GM12875 (cell line): Measurements from ENCODE around the gene OR2AT4.
"Not testable (repeated sequence)": the region's sequence is repeated elsewhere in the genome, so short reads cannot be mapped to it uniquely, and the experiment has no call there.

Source experiments
- H3K4me3 ChIP-seq: one replicate; pipeline ENCODE4 v1.5.1; 2011; ENCODE audit warnings: low read depth, low read length, control low read depth
- TF ChIP-seq, protein P1 (sequence below): IDR thresholded peaks from 2 replicates; pipeline ENCODE4 v1.5.1; 2011; ENCODE audit warnings: low read depth, mild to moderate bottlenecking, control low read depth, inconsistent platforms, low read length, moderate library complexity, borderline replicate concordance; ENCODE audit not compliant: insufficient read depth

Gene OR2AT4

DNA sequence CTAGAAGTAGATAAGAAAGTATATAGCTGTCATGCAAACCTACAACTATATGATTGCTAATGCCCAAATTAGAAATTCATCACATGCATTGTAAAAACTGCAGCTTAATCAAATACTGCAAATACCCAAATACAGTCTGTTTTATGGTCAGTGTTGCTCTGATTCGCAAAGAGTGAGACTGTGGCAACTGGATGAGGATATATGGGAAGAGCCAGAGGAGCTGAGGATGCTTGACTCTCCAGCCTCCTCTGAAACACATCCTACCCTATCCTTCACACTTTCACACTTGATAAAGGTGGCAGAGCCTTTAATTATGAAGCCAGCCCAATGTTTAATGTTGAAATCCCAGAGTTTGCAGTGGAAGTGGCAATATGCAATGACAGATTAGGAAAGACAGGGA lies 21.9 kb upstream of the OR2AT4 start:
- H3K4me3 ChIP-seq: no peak overlapping the region
- TF ChIP-seq, protein P1, sequence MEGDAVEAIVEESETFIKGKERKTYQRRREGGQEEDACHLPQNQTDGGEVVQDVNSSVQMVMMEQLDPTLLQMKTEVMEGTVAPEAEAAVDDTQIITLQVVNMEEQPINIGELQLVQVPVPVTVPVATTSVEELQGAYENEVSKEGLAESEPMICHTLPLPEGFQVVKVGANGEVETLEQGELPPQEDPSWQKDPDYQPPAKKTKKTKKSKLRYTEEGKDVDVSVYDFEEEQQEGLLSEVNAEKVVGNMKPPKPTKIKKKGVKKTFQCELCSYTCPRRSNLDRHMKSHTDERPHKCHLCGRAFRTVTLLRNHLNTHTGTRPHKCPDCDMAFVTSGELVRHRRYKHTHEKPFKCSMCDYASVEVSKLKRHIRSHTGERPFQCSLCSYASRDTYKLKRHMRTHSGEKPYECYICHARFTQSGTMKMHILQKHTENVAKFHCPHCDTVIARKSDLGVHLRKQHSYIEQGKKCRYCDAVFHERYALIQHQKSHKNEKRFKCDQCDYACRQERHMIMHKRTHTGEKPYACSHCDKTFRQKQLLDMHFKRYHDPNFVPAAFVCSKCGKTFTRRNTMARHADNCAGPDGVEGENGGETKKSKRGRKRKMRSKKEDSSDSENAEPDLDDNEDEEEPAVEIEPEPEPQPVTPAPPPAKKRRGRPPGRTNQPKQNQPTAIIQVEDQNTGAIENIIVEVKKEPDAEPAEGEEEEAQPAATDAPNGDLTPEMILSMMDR: no peak

DNA sequence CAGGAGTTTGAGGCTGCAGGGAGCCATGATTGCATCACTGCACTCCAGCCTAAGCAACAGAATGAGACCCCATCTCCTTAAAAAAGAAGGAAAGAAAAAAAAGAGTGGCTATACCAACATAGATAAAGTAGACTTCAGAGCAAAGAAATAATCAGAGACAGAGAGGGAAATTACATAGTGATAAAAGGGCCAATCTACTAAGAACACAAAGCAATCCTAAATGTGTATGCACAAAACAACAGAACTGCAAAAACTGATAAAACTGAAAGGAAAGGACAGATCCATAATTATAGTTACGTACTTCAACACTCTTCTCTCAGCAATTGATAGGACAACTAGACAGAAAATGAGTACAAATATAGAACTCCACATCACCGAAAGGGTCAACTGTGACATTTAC lies 17.8 kb upstream of the OR2AT4 start:
- TF ChIP-seq, protein P1: no peak
- H3K4me3 ChIP-seq: no peak overlapping the region

DNA sequence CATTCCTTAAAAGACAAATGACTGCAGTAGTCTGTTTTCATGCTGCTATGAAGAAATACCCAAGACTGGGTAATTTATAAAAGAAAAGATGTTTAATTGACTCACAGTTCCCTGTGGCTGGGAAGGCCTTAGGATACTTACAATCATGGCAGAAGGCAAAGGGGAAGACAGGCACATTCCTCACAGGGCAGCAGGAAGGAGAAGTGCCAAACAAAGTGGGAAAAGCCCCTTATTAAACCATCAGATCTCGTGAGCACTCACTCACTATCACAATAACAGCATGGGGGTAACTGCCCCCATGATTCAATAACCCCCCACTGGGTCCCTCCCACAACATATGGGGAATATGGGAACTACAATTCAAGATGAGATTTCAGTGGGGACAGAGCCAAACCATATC lies 16.4 kb upstream of the OR2AT4 start:
- TF ChIP-seq, protein P1: no peak
- H3K4me3 ChIP-seq: no peak overlapping the region

DNA sequence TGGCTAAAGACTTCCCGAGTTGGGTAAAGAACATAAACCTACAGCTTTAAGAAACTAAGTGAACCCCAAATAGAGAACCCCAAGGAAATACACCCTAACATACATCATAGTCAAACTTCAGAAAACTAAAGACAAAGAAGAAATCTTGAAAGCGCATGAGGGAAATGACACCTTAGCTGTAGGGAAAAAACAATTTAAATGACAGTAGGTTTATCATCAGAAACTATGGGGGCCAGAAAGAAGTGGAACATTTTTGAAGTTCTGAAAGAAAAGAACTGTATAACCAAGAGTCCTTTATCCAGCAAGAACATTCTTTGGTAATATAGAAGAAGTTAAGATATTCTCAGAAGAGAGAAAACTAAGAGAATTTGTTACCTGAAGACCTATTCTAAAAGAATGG lies 15.5 kb upstream of the OR2AT4 start:
- TF ChIP-seq, protein P1: no peak

DNA sequence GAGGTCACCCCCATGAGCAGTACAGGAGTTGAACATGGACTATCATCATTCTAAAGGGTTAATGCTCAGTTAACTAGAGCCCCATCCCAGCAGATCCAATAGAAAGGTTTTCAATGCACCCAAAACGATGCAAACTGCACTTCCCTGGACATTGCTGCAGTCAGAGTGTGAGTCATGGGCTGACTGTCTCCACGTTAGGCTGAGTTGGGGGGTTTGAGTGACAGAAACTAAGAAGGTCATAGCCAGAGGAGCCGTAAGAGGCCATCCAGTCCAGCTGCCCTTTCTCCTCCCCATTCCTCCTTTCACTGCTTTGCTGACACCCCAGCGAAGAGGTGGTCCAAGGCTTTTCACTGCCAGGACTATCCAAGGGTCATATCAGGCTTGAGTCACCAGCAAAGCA lies 10.5 kb upstream of the OR2AT4 start:
- TF ChIP-seq, protein P1: no peak
- H3K4me3 ChIP-seq: no peak overlapping the region

More for the DNA sequence above, 15.5 kb upstream of the OR2AT4 start:
- no peak overlapping the region for H3K4me3 ChIP-seq

DNA sequence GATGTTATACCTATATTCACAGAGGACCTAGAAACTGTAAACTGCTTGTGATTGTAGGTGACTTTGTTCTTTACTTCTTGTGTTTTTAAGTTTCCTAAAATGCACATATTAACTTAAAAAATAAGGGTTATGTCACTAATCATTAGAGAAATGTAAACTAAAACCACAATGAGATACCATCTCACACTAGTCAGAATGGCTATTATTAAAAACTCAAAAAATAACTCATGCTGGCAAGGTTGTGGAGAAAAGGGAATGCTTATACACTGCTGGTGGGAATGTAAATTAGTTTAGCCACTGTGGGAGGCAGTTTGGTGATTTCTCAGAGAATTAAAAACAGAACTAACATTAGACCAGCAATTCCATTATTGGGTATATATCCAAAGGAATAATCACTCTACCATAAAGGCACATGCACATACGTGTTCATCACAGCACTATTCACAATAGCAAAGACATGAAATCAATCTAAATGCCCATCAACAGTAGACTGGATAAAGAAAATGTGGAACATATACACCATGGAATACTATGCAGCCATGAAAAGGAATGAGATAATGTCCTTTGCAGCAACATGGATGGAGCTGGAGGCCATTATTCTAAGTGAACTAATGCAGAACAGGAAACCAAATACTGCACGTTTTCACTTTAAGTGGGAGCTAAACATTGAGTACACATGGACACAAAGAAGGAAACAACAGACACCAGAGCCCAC lies 9.4 kb upstream of the OR2AT4 start:
- not testable (repeated sequence) for H3K4me3 ChIP-seq

DNA sequence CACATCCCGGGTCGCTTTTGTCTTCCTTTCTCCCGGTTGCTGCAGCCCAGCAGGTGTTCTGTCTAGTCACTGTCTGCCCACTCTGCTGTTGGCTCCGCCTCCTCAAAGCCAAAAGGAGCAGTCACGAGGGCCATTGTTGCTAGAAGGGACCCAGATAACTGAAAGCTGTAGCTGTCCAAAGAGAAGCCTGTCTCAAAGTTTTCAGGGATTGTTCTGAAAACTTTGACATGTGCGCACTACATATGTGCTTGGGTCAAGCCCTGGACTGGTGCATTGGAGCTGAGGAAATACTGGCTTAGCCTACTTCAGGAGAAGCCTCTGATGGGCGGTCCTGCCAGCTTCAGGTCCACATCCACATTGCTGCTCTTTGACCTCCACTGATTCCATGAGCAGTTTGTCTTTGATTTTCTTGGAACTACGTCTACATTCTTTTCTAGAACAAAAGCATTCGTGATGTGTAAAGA lies 8.8 kb upstream of the OR2AT4 start:
- H3K4me3 ChIP-seq: no peak overlapping the region
- TF ChIP-seq, protein P1: no peak
